Neuron (in vitro differentiated cells): Measurements from ENCODE around the gene OSM.
"Not testable (repeated sequence)": the region's sequence is repeated elsewhere in the genome, so short reads cannot be mapped to it uniquely, and the experiment has no call there.

Source experiments
- H2AFZ ChIP-seq: one replicate; pipeline ENCODE4 v1.6.1; 2013; ENCODE audit warnings: low read depth, mild to moderate bottlenecking, inconsistent platforms, low read length, moderate library complexity
- H3K27me3 ChIP-seq: one replicate; pipeline ENCODE4 v1.6.1; 2013; ENCODE audit warnings: low read length; ENCODE audit not compliant: insufficient read depth
- H3K36me3 ChIP-seq: one replicate; pipeline ENCODE4 v1.6.1; 2013; ENCODE audit warnings: low read length; ENCODE audit not compliant: insufficient read depth
- H3K4me1 ChIP-seq: one replicate; pipeline ENCODE4 v1.6.1; 2013; ENCODE audit warnings: low read length; ENCODE audit not compliant: insufficient read depth
- H3K4me3 ChIP-seq: 2 replicates; pipeline ENCODE4 v1.5.1; 2013; ENCODE audit warnings: mild to moderate bottlenecking, low read length, moderate library complexity
- H3K9me3 ChIP-seq: one replicate; pipeline ENCODE4 v1.6.1; 2013; ENCODE audit warnings: low read length

OSM gene

DNA sequence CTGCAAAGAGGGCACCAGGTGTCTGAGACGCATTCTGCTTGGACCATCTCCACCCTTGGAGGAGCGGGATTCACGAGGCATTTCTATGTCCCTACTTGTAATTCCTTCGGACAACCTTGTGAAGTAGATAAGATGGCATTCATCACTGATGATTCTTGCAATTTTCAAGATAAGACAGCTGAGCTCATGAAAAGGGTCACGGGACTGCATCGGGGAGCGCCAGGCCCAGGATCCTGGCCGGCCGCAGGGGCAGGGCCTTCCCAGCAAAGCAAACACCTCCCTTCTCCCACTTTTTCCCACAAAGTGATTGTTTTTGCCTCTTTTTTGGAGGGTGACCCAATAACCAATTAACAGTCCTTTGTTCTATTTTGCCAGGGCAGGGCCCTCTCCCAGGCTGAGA lies 28.5 kb downstream of the OSM start:
- Histone ChIP-seq H3K4me3 (no peak overlapping the region), H2AFZ (no peak overlapping the region), H3K27me3 (no peaks in the 10 kb centered on the region), H3K36me3 (no peaks in the 10 kb centered on the region), H3K4me1 (peaks cover 15% of the 10 kb centered on the region), H3K9me3 (no peaks in the 10 kb centered on the region)

DNA sequence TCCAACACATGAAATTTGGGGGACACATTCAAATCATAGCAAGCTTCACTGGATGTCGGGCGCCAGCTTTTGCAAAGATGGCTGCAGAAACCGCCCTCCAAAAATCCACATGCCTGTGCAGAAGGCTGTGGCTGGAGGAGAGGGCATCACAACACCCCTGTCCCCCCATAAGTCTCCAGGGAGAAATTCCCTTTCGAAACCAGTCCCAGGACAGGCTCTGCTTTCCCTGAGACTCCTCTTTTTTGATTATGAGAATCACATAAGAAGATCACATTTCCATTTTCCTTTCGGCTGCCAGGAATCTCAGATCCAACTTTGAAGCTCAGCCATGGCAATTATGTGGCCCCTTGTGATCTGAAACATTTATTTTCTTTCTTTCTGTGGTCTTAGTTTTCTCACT lies 29.8 kb downstream of the OSM start:
- Histone ChIP-seq H2AFZ (no peak overlapping the region), H3K4me1 (peaks cover 15% of the 10 kb centered on the region), H3K27me3 (no peaks in the 10 kb centered on the region), H3K4me3 (no peak overlapping the region), H3K9me3 (no peaks in the 10 kb centered on the region), H3K36me3 (no peaks in the 10 kb centered on the region)

DNA sequence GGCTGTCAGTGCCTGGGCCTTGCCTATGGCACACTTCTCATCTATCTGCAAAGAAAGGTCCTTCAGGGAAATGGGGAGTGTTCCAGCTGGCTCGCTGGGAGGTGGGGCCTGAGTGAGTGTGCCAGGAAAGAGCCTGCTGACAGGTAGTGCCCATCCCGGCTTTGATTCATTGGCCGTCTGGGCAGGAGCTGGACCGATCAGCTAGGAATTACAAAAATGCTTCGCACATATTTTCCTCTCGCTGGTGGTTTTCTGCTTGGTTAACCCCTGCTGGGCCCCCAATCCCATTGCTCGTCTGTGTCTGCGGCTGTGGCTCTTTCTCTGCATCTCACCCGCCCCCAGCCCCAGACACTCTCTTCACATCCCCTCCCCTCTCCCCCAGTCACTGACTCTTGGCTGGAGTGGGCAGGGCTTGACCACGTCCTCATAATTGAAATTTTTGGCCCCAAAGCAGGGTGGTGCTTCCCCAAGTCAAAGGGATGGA lies 30.9 kb downstream of the OSM start:
- H2AFZ ChIP-seq = no peak overlapping the region

DNA sequence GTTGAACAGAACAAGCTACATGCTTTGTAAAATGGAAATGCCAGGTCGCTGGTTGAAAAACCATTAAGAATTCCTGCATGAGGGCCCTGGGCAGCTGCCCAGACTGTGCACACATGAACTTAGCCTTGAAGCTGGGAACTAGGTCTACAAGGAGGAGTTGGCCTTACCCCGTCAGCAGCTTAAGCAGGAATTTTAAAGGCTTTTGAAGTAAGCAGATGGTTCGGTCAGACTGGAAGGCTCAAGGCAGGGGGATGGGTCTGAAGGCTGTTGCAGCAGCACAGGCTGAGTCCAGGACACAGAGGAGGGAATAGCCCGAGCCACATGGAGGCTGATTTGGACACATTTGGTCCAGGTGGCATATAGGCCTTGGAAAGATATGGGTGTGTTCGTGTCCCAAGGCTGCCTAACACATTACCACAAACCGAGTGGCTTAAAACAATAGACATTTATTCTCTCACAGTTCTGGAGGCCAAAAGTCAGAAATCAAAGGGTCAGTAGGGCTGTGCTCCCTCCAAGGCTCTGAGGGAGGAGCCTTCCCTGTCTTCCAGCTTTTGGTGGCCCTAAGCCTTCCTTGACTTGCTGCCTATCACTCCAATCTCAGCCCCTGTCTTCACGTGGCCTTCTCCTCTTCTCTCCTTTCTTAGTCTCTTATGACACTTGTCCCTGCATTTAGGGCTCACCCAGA lies 31.7 kb downstream of the OSM start:
- Histone ChIP-seq H3K27me3 (no peaks in the 10 kb centered on the region), H3K4me1 (peaks cover 15% of the 10 kb centered on the region), H2AFZ (no peak overlapping the region)

More for the DNA sequence above, 30.9 kb downstream of the OSM start:
- Histone ChIP-seq H3K4me3 (no peak overlapping the region), H3K36me3 (no peaks in the 10 kb centered on the region), H3K4me1 (peaks cover 15% of the 10 kb centered on the region), H3K9me3 (no peaks in the 10 kb centered on the region), H3K27me3 (no peaks in the 10 kb centered on the region)

DNA sequence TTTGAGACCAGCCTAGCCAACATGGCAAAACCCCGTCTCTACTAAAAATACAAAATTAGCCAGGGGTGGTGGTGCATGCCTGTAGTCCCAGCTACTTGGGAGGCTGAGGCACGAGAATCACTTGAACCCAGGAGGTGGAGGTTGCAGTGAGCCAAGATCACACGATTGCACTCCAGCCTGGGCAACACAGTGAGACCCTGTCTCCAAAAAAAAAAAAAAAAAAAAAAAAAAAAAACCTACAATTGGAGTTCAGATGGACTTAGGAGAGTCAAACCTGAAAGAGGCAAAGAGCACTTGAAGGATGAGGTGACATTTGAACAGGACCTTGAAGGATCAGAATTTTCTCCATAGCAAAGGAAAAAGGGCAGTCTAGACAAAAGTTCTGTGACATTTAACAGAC lies 32.3 kb downstream of the OSM start:
- H3K4me1 ChIP-seq = peaks cover 18% of the 10 kb centered on the region
- H3K9me3 ChIP-seq, H3K27me3 ChIP-seq, H2AFZ ChIP-seq, H3K4me3 ChIP-seq, H3K36me3 ChIP-seq: not testable (repeated sequence)

More for the DNA sequence above, 31.7 kb downstream of the OSM start:
- no peak overlapping the region for H3K4me3 ChIP-seq
- H3K36me3 ChIP-seq = no peaks in the 10 kb centered on the region
- H3K9me3 ChIP-seq = no peaks in the 10 kb centered on the region

DNA sequence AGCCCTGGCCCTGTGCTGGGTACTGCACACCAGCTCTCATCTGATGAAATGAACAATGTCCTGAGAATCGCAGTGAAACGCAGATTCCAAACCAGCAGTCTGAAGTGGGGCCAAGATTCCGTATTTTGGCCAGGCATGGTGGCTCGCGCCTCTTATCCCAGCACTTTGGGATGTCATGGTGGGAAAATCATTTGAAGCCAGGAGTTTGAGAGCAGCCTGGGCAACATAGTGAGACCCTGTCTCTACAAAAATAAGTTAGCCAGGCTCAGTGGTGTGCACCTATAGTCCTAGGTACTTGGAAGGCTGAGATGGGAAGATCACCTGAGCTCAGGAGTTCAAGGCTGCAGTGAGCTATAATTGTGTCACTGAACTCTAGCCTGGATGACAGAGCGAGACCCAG lies 33.1 kb downstream of the OSM start:
- Histone ChIP-seq H3K27me3 (no peaks in the 10 kb centered on the region), H3K9me3 (no peaks in the 10 kb centered on the region), H3K4me1 (peaks cover 26% of the 10 kb centered on the region), H3K4me3 (no peak overlapping the region), H2AFZ (no peak overlapping the region), H3K36me3 (no peaks in the 10 kb centered on the region)

DNA sequence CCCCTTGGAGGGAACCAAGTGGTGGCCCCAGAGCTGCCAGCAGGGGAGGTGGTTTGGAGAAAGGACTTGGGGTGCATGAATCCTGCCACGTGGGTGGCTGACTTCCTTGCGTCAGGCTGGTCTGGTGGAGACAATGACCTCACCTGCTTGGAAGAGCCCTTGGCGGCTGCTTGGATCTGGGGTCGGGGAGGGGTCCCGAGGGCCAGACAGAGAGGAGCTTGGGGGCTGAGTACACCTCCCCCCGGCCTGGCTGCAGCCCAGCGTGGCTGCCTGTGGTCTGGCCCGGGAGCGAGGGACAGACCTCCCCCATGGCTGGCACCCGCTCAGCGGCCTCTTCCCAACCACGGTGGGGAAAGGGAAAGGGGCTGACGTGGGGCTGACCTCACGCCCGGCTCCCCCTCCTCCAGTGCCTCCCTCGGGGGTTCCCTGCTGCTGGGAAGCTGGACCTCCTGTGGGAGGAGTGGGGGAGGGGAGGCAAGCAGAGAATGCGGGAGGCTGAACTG lies 33.9 kb downstream of the OSM start:
- Histone ChIP-seq H3K4me1 (peaks cover 29% of the 10 kb centered on the region), H3K36me3 (no peaks in the 10 kb centered on the region), H3K27me3 (no peaks in the 10 kb centered on the region), H2AFZ (no peak overlapping the region), H3K9me3 (no peaks in the 10 kb centered on the region), H3K4me3 (no peak overlapping the region)

DNA sequence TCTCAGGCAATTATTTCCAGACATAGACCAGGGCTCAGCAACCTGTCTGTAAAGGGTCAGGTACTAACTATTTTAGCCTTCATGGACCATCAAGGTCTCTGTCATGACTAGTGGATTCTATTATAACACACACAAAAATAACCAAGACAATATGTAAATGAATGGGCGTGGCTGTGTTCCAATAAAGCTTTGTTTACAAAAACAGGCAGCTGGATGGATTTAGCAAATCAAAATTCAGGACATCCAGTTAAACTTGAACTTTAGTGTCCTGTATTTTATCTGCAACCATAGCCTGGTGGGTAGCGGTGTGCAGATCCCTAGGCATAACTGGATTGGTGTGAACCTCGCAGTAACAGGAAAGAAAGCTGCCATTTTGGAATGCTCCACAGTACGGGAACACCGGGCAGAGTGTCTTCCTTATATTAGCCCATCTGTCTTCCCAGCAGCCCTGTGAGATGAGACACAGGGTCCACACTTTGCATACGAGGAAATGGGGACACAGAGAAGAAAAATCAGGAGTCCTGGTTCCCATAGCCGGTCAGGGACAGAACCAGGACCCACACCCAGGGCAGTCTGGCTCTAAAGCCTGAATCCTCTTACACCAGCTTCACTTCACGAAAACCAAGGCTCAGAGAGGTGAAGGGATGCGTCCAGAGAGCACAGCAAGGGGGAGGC lies 35.7 kb downstream of the OSM start:
- H3K4me1 ChIP-seq = peaks cover 26% of the 10 kb centered on the region
- H3K27me3 ChIP-seq = peaks cover 4% of the 10 kb centered on the region
- H3K36me3 ChIP-seq = no peaks in the 10 kb centered on the region
- H3K4me3 ChIP-seq = no peak overlapping the region
- H2AFZ ChIP-seq = no peak overlapping the region
- H3K9me3 ChIP-seq = no peaks in the 10 kb centered on the region

DNA sequence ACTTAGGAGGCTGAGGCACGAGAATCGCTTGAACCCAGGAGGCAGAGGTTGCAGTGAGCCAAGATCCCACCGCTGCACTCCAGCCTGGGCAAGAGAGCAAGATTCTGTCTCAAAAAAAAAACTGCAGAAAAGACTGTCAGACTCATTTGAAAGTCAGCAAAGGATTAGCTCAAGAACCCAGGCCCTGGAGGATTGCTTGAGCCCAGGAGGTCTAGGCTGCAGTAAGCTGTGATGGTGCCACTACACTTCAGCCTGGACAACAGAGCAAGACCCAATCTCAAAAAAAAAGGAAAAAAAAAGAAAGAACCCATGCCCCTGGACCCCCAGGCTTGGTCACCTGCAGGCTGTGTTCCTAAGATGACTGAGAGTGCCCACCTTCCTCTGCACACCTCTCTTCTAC lies 36.3 kb downstream of the OSM start:
- H3K36me3 ChIP-seq = no peaks in the 10 kb centered on the region
- H3K27me3 ChIP-seq = peaks cover 4% of the 10 kb centered on the region
- H2AFZ ChIP-seq = no peak overlapping the region

DNA sequence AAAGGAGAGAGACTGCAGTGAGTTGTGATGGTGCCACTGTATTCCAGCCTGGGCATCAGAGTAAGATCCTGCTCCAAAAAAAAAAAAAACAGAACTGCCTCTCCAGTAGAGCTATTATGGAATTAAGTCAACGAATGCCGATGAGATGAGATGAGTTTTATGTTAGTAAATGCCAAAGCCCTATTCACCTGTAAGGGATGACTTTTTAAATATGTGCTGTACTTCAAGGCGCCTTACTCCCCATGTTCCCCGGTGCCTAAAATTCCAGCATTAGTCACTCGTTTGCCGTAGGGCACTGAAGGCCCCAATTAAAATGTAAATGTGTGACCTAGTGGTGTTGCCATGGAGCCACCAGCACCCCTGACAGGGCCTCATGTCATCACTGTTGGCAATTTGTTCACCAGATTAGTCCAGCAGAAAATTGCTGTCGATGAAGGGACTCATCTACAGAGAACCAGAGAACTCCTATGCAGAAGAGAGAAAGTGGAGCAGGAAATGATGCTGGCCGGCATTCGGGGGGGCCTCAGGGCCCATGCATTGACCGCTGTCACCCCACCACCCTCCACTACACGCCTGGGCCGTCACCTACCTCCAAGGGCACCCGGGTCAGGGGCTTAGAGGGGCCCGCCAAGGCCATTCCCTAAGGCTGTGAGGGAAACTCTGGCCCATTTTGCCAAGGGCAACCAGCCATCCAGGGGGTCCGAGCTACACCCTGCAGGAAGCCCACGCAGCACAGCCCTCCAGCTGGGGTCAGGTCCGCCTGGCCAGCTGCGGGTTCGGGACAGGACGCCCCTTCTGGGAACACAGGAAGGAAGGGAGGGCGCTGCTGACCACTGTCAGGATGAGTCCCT lies 37.9 kb downstream of the OSM start:
- peaks cover 4% of the 10 kb centered on the region for H3K27me3 ChIP-seq
- H3K4me1 ChIP-seq = peaks cover 14% of the 10 kb centered on the region
- H3K9me3 ChIP-seq = no peaks in the 10 kb centered on the region
- no peak overlapping the region for H2AFZ ChIP-seq
- H3K4me3 ChIP-seq = no peak overlapping the region
- no peaks in the 10 kb centered on the region for H3K36me3 ChIP-seq

More for the DNA sequence above, 36.3 kb downstream of the OSM start:
- no peaks in the 10 kb centered on the region for H3K9me3 ChIP-seq
- no peak overlapping the region for H3K4me3 ChIP-seq
- H3K4me1 ChIP-seq = peaks cover 20% of the 10 kb centered on the region

DNA sequence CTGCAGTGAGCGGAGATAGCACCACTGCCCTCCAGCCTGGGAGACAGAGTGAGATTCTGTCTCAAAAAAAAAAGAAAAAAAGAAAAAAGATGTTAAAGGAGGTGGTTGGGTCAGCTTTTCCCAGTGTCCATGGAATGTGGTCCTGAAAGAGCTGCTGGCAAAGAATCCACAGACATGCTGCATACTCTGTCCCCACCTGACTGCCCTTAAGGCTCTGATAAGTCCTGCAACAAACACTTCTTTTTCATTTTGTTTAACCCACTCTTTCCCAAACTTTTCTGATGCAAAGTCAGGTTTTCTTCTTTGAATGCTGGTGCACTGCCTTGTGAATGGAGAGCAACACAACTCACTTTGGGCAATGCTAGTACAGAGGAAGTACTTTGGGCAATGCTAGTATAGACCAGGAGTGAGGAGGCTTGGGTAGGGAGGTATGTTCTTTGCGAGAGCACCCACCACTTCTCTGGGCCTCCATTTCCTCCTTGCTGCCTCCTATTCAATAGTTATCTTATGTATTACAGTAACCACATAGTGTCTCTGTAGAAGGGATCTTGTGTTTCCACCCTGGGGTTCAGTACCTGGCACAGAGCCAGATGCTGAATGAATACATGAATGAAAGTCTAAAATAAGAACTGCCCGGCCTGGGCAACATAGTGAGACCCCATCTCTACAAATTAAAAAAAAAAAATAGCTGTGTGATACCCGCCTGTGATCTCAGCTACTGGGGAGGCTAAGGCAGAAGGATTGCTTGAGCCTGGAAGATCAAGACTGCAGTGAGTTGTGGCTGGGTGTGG lies 39.0 kb downstream of the OSM start:
- Histone ChIP-seq H3K9me3 (no peaks in the 10 kb centered on the region), H2AFZ (no peak overlapping the region), H3K27me3 (peaks cover 4% of the 10 kb centered on the region), H3K36me3 (no peaks in the 10 kb centered on the region), H3K4me1 (peaks cover 14% of the 10 kb centered on the region), H3K4me3 (no peak overlapping the region)

DNA sequence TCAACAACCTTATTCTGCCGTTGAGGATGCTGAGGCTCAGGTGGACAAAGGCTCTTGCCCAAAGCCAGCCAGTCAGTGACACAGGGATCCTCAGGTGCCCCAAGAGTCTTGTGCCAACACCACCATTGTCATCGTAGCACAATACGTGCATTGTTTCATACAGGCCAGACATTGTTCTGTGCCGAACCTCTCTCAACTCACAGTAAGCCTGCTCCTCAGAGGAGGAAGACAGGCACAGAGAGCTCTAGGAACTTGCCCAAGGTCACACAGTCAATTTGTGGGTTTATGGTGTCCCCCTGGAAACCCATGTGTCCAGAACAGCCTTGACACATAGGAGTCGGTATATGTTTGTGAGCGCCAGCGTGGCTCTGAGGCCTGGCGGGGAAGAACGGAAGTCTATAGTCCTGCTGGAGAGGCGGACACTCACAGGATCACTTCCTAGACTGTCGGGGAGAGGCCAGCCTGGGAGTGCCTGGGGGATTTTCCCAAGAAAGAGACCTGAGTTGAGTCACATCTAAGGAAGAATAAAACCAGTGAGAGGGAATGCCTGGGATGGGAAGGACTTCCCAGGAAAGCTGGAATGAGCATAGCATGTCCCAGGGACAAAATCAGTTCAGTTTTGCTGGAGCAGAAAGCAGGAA lies 40.3 kb downstream of the OSM start:
- H3K9me3 ChIP-seq = no peaks in the 10 kb centered on the region
- H3K4me3 ChIP-seq = no peak overlapping the region
- H2AFZ ChIP-seq = no peak overlapping the region
- H3K36me3 ChIP-seq = no peaks in the 10 kb centered on the region
- peaks cover 4% of the 10 kb centered on the region for H3K27me3 ChIP-seq
- peaks cover 14% of the 10 kb centered on the region for H3K4me1 ChIP-seq
